ENCODE data around the gene CLTA.

- TF ChIP-seq ZNF24 (tag by site-specific recombination; IDR thresholded peaks at IDR 0.05) (no peak), CTCF (tag by site-specific recombination; IDR thresholded peaks at IDR 0.05) (no peak), ZBTB26 (tag by site-specific recombination; optimal IDR thresholded peaks at IDR 0.05) (no peak), ZFHX2 (tag by site-specific recombination; conservative IDR thresholded peaks at IDR 0.05) (no peak), KLF10 (tag by site-specific recombination; IDR thresholded peaks at IDR 0.05) (no peak), YY1 (tag by site-specific recombination; IDR thresholded peaks at IDR 0.05) (no peak), REST (tag by site-specific recombination; IDR thresholded peaks at IDR 0.05) (no peak), TCF7L2 (IDR thresholded peaks at IDR 0.05; ENCODE audit: borderline replicate concordance, low read depth, low read length) (no peak)
Measured at GRCh38 chr9:36169708-36170107, 21.0 kb upstream of the CLTA start.
